HFFc6 (cell line): ENCODE data around the gene ERP44. TPM values are rescaled to one million over a fixed set of nuclear protein-coding genes. Genes with fewer than 3 reads are reported as not detected.

Source experiments
- DNase-seq: peaks from one replicate; pipeline ENCODE4 v3.0.0-alpha.2; 2018
- H3K27ac Mint-ChIP-seq: 2 replicates; pipeline ENCODE4 v1.8.0; 2020; ENCODE audit warnings: mild to moderate bottlenecking, mixed read lengths
- H3K27me3 Mint-ChIP-seq: 2 replicates; pipeline ENCODE4 v1.8.0; 2021; ENCODE audit warnings: mild to moderate bottlenecking, moderate library complexity, mixed read lengths; ENCODE audit not compliant: insufficient read depth
- H3K36me3 Mint-ChIP-seq: 2 replicates; pipeline ENCODE4 v1.8.0; 2021; ENCODE audit warnings: low read depth, mixed read lengths
- H3K4me1 Mint-ChIP-seq: 2 replicates; pipeline ENCODE4 v1.8.0; 2020; ENCODE audit warnings: low read depth, mixed read lengths
- H3K4me3 Mint-ChIP-seq: 2 replicates; pipeline ENCODE4 v1.8.0; 2020; ENCODE audit warnings: mild to moderate bottlenecking, moderate library complexity, mixed read lengths
- H3K9me3 Mint-ChIP-seq: 2 replicates; pipeline ENCODE4 v1.8.0; 2020; ENCODE audit warnings: mild to moderate bottlenecking, mixed read lengths
- CTCF ChIP-seq: fragments of 200-600 bp; sonication (generic); IDR thresholded peaks from 2 replicates; pipeline ENCODE4 v1.5.0; 2021; ENCODE audit warnings: antibody characterized with exemption, mild to moderate bottlenecking
- total RNA-seq, 6 experiments: library from RNA; stranded (reverse); fragmentation: NEBNext Ultra II Directional; extraction: Animal tissue kit (Norgen Biotek cat#: 25700); gene quantifications; 2 replicates in 1 of 6; 3 replicates in 5 of 6; pipeline ENCODE4 v1.2.3, GENCODE V29; 2021

The ERP44 gene
- total RNA-seq, 6 experiments from 2014 or later: 22.7 to 30.5 (median 27.0) TPM

- peaks cover 21% of the 10 kb centered on the region for H3K36me3 Mint-ChIP-seq
- no peak for DNase-seq
- H3K27ac Mint-ChIP-seq: no peak overlapping the region
- H3K4me3 Mint-ChIP-seq: no peak overlapping the region
- H3K27me3 Mint-ChIP-seq: no peaks in the 10 kb centered on the region; the same call in 1 of the 2 replicates
- H3K9me3 Mint-ChIP-seq: peaks cover 7% of the 10 kb centered on the region
- H3K4me1 Mint-ChIP-seq: peaks cover 13% of the 10 kb centered on the region
- TF ChIP-seq CTCF: no peak
These were observed 84.0 kb downstream of the ERP44 start for GRCh38 chr9:100014846-100015245.

GRCh38 chr9:100013573-100013972 lies 85.2 kb downstream of the ERP44 start:
- Mint-ChIP-seq H3K4me3 (no peak overlapping the region), H3K27ac (no peak overlapping the region), H3K9me3 (peaks cover 7% of the 10 kb centered on the region), H3K4me1 (no peaks in the 10 kb centered on the region), H3K36me3 (peaks cover 10% of the 10 kb centered on the region), H3K27me3 (no peaks in the 10 kb centered on the region)
- DNase-seq: no peak
- TF ChIP-seq CTCF: peak; percentile 41

GRCh38 chr9:100012279-100012678 lies 86.5 kb downstream of the ERP44 start:
- Mint-ChIP-seq H3K27ac (no peak overlapping the region), H3K36me3 (peaks cover 10% of the 10 kb centered on the region), H3K27me3 (no peaks in the 10 kb centered on the region), H3K9me3 (peaks cover 7% of the 10 kb centered on the region), H3K4me3 (no peak overlapping the region), H3K4me1 (no peaks in the 10 kb centered on the region)
- DNase-seq: no peak
- no peak for TF ChIP-seq CTCF

- no peak overlapping the region for H3K4me3 Mint-ChIP-seq
- no peaks in the 10 kb centered on the region for H3K27me3 Mint-ChIP-seq
- peaks cover 10% of the 10 kb centered on the region for H3K36me3 Mint-ChIP-seq
- no peaks in the 10 kb centered on the region for H3K4me1 Mint-ChIP-seq
- TF ChIP-seq CTCF: peak; percentile 90
- H3K27ac Mint-ChIP-seq: no peak overlapping the region
- H3K9me3 Mint-ChIP-seq: peaks cover 7% of the 10 kb centered on the region
- DNase-seq: peak; percentile 48
These were observed 87.6 kb downstream of the ERP44 start for GRCh38 chr9:100011062-100011681.

- no peak for TF ChIP-seq CTCF
- no peak overlapping the region for H3K27ac Mint-ChIP-seq
- no peaks in the 10 kb centered on the region for H3K27me3 Mint-ChIP-seq
- DNase-seq: no peak
- no peak overlapping the region for H3K4me3 Mint-ChIP-seq
- H3K4me1 Mint-ChIP-seq: no peaks in the 10 kb centered on the region
- H3K36me3 Mint-ChIP-seq: peaks cover 21% of the 10 kb centered on the region
- H3K9me3 Mint-ChIP-seq: no peaks in the 10 kb centered on the region
These were observed 99.0 kb downstream of the ERP44 start for GRCh38 chr9:99999797-100000196.
